Astrocyte (in vitro differentiated cells and primary cell): ENCODE measurements around the gene GRIA1. TPM values are rescaled to one million over a fixed set of nuclear protein-coding genes. Genes with fewer than 3 reads are reported as not detected.

Experiments
- DNase-seq: peaks from one replicate; pipeline ENCODE4 v3.0.0-alpha.2; 2010; ENCODE audit warnings: low read depth
- FAIRE-seq: peaks from 2 replicates; lab custom pipeline; 2011; peaks lifted over from hg19 to GRCh38; lab: Jason Lieb, UNC
- H2AFZ ChIP-seq: 2 replicates; pipeline ENCODE4 v1.6.0; 2012; ENCODE audit warnings: low read depth, low read length, inconsistent platforms
- H3K27ac ChIP-seq: 2 replicates; pipeline ENCODE4 v1.5.1; 2011; ENCODE audit warnings: low read depth, low read length, inconsistent platforms
- H3K27me3 ChIP-seq: 2 replicates; pipeline ENCODE4 v1.6.0; 2011; ENCODE audit warnings: low read length, inconsistent platforms; ENCODE audit not compliant: insufficient read depth
- H3K36me3 ChIP-seq: 2 replicates; pipeline ENCODE4 v1.5.1; 2011; ENCODE audit warnings: low read length, inconsistent platforms; ENCODE audit not compliant: insufficient read depth
- H3K4me1 ChIP-seq: 2 replicates; pipeline ENCODE4 v1.5.1; 2011; ENCODE audit warnings: low read length, inconsistent platforms; ENCODE audit not compliant: insufficient read depth
- H3K4me2 ChIP-seq: 2 replicates; pipeline ENCODE4 v1.6.0; 2012; ENCODE audit warnings: low read length, inconsistent platforms
- H3K4me3 ChIP-seq: 2 replicates; pipeline ENCODE4 v1.5.1; 2011; ENCODE audit warnings: low read depth, mild to moderate bottlenecking, low read length, inconsistent platforms; ENCODE audit not compliant: insufficient read depth
- H3K79me2 ChIP-seq: 2 replicates; pipeline ENCODE4 v1.6.0; 2012; ENCODE audit warnings: mild to moderate bottlenecking, low read length, inconsistent platforms; ENCODE audit not compliant: insufficient read depth
- H3K9ac ChIP-seq: 2 replicates; pipeline ENCODE4 v1.6.0; 2012; ENCODE audit warnings: mild to moderate bottlenecking, low read length, inconsistent platforms
- H3K9me3 ChIP-seq: 2 replicates; pipeline ENCODE4 v1.5.1; 2012; ENCODE audit warnings: low read depth, mild to moderate bottlenecking, low read length, inconsistent platforms; ENCODE audit not compliant: insufficient read depth
- H4K20me1 ChIP-seq: 2 replicates; pipeline ENCODE4 v1.6.0; 2012; ENCODE audit warnings: low read length, inconsistent platforms; ENCODE audit not compliant: insufficient read depth
- H3K27ac Mint-ChIP-seq: one replicate; pipeline ENCODE4 v1.8.0; 2021; ENCODE audit warnings: mild to moderate bottlenecking, mixed read lengths; ENCODE audit not compliant: unreplicated experiment
- H3K27me3 Mint-ChIP-seq: one replicate; pipeline ENCODE4 v1.8.0; 2021; ENCODE audit warnings: low read depth, mixed read lengths; ENCODE audit not compliant: unreplicated experiment
- H3K36me3 Mint-ChIP-seq: one replicate; pipeline ENCODE4 v1.8.0; 2021; ENCODE audit warnings: low read depth, mixed read lengths; ENCODE audit not compliant: unreplicated experiment
- H3K4me1 Mint-ChIP-seq: one replicate; pipeline ENCODE4 v1.8.0; 2021; ENCODE audit warnings: low read depth, mixed read lengths; ENCODE audit not compliant: unreplicated experiment
- H3K4me3 Mint-ChIP-seq: one replicate; pipeline ENCODE4 v1.8.0; 2021; ENCODE audit warnings: mild to moderate bottlenecking, moderate library complexity, mixed read lengths; ENCODE audit not compliant: unreplicated experiment
- H3K9me3 Mint-ChIP-seq: one replicate; pipeline ENCODE4 v1.8.0; 2021; ENCODE audit warnings: mild to moderate bottlenecking, mixed read lengths; ENCODE audit not compliant: unreplicated experiment
- EZH2 ChIP-seq: IDR thresholded peaks from 2 replicates; pipeline ENCODE4 v1.6.1; 2012; ENCODE audit warnings: mild to moderate bottlenecking, low read length, inconsistent platforms; ENCODE audit not compliant: insufficient read depth
- total RNA-seq: library from RNA; stranded (reverse); gene quantifications from 2 replicates; pipeline ENCODE4 v1.2.1, GENCODE V29; 2021
- TF ChIP-seq, protein P1 (sequence below): IDR thresholded peaks from 2 replicates; pipeline ENCODE4 v1.5.1; 2011; ENCODE audit warnings: low read depth, mild to moderate bottlenecking, inconsistent platforms, low read length, moderate library complexity; ENCODE audit not compliant: insufficient read depth

The GRIA1 gene
- total RNA-seq, 1 donor from 2014 or later = 5.4 TPM

DNA sequence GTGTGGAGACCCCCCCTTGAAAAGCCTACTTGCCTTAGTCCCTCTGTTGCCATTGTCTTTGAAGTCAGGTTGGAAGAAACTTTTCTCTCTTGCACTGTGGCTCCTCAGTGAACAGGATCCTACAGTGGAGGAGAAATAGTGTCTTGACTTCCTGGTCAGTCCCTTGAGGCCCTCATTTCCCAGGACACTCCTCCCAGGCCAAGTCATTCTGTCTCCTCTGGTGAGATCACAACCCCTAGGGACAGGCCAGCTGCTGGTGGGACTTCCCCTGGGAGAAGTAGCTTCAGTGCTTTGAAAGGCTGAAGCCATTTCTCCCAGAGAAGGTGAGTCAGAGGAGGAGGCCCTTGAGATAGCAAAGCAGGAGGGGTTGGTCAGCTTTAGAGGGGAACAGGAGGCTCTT, 10.1 kb upstream of the GRIA1 start:
- Histone ChIP-seq H3K9ac (no peak overlapping the region), H3K4me3 (no peak overlapping the region), H3K27ac (no peak overlapping the region), H3K79me2 (no peaks in the 10 kb centered on the region), H3K36me3 (no peaks in the 10 kb centered on the region), H3K4me2 (no peak overlapping the region), H3K27me3 (no peaks in the 10 kb centered on the region), H3K4me1 (no peaks in the 10 kb centered on the region), H2AFZ (no peak overlapping the region), H4K20me1 (no peaks in the 10 kb centered on the region), H3K9me3 (no peaks in the 10 kb centered on the region)
- TF ChIP-seq EZH2 = no peak
- TF ChIP-seq, protein P1, sequence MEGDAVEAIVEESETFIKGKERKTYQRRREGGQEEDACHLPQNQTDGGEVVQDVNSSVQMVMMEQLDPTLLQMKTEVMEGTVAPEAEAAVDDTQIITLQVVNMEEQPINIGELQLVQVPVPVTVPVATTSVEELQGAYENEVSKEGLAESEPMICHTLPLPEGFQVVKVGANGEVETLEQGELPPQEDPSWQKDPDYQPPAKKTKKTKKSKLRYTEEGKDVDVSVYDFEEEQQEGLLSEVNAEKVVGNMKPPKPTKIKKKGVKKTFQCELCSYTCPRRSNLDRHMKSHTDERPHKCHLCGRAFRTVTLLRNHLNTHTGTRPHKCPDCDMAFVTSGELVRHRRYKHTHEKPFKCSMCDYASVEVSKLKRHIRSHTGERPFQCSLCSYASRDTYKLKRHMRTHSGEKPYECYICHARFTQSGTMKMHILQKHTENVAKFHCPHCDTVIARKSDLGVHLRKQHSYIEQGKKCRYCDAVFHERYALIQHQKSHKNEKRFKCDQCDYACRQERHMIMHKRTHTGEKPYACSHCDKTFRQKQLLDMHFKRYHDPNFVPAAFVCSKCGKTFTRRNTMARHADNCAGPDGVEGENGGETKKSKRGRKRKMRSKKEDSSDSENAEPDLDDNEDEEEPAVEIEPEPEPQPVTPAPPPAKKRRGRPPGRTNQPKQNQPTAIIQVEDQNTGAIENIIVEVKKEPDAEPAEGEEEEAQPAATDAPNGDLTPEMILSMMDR = no peak
- peaks cover 2% of the 10 kb centered on the region for H3K27me3 Mint-ChIP-seq
- DNase-seq = no peak
- no peak overlapping the region for H3K27ac Mint-ChIP-seq
- no peaks in the 10 kb centered on the region for H3K36me3 Mint-ChIP-seq
- FAIRE-seq = no peak
- no peaks in the 10 kb centered on the region for H3K9me3 Mint-ChIP-seq
- H3K4me1 Mint-ChIP-seq = peaks cover 22% of the 10 kb centered on the region
- H3K4me3 Mint-ChIP-seq = no peak overlapping the region

DNA sequence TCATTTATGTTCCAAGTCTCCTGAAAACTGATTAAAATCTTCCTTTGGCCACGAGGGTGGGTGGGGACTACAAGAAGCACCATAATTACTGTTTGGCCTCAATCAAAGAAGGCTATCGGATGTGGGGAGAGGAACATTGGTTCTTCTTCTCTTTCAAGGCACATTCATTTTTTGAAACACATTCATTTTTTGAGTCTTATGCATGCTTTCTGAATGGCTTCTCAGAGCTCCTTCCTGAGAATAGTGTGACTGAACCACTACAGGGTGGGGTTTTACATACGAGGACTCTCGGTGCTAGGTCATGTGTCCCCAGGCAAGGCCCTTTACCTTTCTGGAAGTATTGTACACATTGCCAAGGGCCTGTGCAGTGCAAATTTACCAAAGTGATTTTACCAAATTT, 7.0 kb upstream of the GRIA1 start:
- H3K27ac Mint-ChIP-seq = no peak overlapping the region

DNA sequence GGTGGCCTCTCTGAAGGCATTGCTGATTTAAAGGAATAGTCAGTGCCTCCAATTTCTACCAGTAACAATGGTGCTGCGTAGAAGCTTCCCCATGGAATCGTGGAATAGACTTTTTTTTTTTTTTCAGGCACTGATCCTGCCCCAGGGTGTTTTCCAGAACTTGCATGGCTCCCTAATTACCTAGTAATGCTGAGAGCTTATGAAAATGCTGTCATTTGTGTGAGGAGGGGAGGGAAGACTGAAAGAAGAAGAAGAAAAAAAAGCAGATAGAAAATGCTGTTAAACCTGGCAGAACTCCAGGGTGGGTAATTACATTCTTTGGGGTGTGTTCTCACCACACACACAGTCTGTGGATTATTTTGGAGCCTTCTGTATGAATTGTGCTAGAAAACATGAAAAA, 4.8 kb upstream of the GRIA1 start:
- no peak for FAIRE-seq
- Mint-ChIP-seq H3K4me3 (no peak overlapping the region), H3K4me1 (peaks cover 17% of the 10 kb centered on the region), H3K9me3 (no peaks in the 10 kb centered on the region), H3K27me3 (peaks cover 2% of the 10 kb centered on the region), H3K27ac (no peak overlapping the region), H3K36me3 (no peaks in the 10 kb centered on the region)
- no peak overlapping the region for H3K4me3 ChIP-seq
- H4K20me1 ChIP-seq = no peaks in the 10 kb centered on the region
- H3K27ac ChIP-seq = no peak overlapping the region
- peaks cover 10% of the 10 kb centered on the region for H3K4me1 ChIP-seq
- no peak overlapping the region for H3K4me2 ChIP-seq
- no peaks in the 10 kb centered on the region for H3K36me3 ChIP-seq
- H3K9me3 ChIP-seq = no peaks in the 10 kb centered on the region
- H3K79me2 ChIP-seq = no peaks in the 10 kb centered on the region
- TF ChIP-seq, protein P1 = no peak
- TF ChIP-seq EZH2 = no peak
- no peak for DNase-seq
- no peak overlapping the region for H2AFZ ChIP-seq
- no peak overlapping the region for H3K9ac ChIP-seq
- no peaks in the 10 kb centered on the region for H3K27me3 ChIP-seq

More for the DNA sequence above, 7.0 kb upstream of the GRIA1 start:
- H3K4me2 ChIP-seq = no peak overlapping the region
- no peak overlapping the region for H2AFZ ChIP-seq
- H3K79me2 ChIP-seq = no peaks in the 10 kb centered on the region
- H3K36me3 ChIP-seq = no peaks in the 10 kb centered on the region
- H3K9ac ChIP-seq = no peak overlapping the region
- no peaks in the 10 kb centered on the region for H4K20me1 ChIP-seq
- H3K4me3 ChIP-seq = no peak overlapping the region
- H3K27me3 ChIP-seq = no peaks in the 10 kb centered on the region
- no peaks in the 10 kb centered on the region for H3K36me3 Mint-ChIP-seq
- no peak overlapping the region for H3K27ac ChIP-seq
- peaks cover 2% of the 10 kb centered on the region for H3K27me3 Mint-ChIP-seq
- FAIRE-seq (no peak), DNase-seq (no peak)
- peaks cover 8% of the 10 kb centered on the region for H3K4me1 Mint-ChIP-seq
- no peaks in the 10 kb centered on the region for H3K9me3 Mint-ChIP-seq
- TF ChIP-seq, protein P1 = no peak
- TF ChIP-seq EZH2 = no peak
- H3K9me3 ChIP-seq = no peaks in the 10 kb centered on the region
- H3K4me3 Mint-ChIP-seq = no peak overlapping the region
- no peaks in the 10 kb centered on the region for H3K4me1 ChIP-seq
